ENCODE data around the gene FAM234A.

FAM234A gene

GRCh38 chr16:275786-276232 is 41.2 kb downstream of the FAM234A start, which contains the start of gene RGS11:
RGS11 (minus strand) TSS chr16:275944; CDS start chr16:275911, 33 bp downstream.
- Histone ChIP-seq H3K4me1 (ENCODE audit: insufficient read depth, poor library complexity, severe bottlenecking) (no peaks in the 10 kb centered on the region), H3K27ac (ENCODE audit: poor library complexity, severe bottlenecking) (no peak within 1 kb of the TSS), H3K4me3 (ENCODE audit: severe bottlenecking) (peak within 1 kb of the TSS; percentile 18), H3K36me3 (ENCODE audit: low read depth) (no peaks in the 10 kb centered on the region), H3K9me3 (ENCODE audit: severe bottlenecking) (no peaks in the 10 kb centered on the region), H3K27me3 (ENCODE audit: insufficient read depth, poor library complexity, severe bottlenecking) (peaks cover 12% of the 10 kb centered on the region)
- TF ChIP-seq, protein P1, sequence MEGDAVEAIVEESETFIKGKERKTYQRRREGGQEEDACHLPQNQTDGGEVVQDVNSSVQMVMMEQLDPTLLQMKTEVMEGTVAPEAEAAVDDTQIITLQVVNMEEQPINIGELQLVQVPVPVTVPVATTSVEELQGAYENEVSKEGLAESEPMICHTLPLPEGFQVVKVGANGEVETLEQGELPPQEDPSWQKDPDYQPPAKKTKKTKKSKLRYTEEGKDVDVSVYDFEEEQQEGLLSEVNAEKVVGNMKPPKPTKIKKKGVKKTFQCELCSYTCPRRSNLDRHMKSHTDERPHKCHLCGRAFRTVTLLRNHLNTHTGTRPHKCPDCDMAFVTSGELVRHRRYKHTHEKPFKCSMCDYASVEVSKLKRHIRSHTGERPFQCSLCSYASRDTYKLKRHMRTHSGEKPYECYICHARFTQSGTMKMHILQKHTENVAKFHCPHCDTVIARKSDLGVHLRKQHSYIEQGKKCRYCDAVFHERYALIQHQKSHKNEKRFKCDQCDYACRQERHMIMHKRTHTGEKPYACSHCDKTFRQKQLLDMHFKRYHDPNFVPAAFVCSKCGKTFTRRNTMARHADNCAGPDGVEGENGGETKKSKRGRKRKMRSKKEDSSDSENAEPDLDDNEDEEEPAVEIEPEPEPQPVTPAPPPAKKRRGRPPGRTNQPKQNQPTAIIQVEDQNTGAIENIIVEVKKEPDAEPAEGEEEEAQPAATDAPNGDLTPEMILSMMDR (IDR thresholded peaks at IDR 0.05; ENCODE audit: poor library complexity, severe bottlenecking) = no peak
- no peak for ATAC-seq (ENCODE audit: low read depth)
- no peak for DNase-seq (ENCODE audit: low spot score)

DNA sequence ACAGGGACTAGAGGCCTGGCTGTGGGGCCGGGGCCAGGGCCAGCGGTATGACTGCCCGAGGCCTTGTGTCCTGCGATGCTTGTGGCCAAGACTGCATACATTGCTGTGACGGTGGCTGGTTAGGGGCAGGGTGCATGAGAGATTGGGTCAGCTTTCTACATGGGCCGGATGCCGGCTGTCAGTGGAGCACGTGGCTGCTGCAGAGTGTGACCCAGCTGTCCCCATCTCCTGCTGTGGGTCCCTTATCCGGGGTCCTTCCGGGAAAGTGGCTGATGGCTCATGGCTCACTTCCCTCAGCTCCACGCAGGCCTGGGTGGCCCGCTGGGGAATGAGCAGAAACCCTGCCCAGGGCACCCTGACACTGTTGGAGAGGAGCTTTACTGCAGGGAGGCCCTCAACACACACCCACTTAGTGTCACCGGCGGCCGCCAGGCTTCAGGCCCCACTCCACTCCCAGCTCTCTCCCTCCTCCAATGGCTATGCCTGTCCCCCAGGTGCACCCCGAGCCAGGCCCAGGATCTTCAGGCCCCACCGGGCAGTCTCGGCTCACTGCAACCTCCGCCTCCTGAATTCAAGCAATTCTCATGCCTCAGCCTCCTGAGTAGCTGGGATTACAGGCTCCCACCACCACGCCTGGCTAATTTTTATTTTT is 41.9 kb downstream of the FAM234A start:
- H3K9me3 ChIP-seq (ENCODE audit: severe bottlenecking) = no peaks in the 10 kb centered on the region
- DNase-seq (ENCODE audit: low spot score) (no peak), ATAC-seq (ENCODE audit: low read depth) (no peak)
- H3K36me3 ChIP-seq (ENCODE audit: low read depth) = no peaks in the 10 kb centered on the region
- peaks cover 19% of the 10 kb centered on the region for H3K27me3 ChIP-seq (ENCODE audit: insufficient read depth, poor library complexity, severe bottlenecking)
- no peaks in the 10 kb centered on the region for H3K4me1 ChIP-seq (ENCODE audit: insufficient read depth, poor library complexity, severe bottlenecking)
- no peak overlapping the region for H3K27ac ChIP-seq (ENCODE audit: poor library complexity, severe bottlenecking)
- TF ChIP-seq, protein P1 (IDR thresholded peaks at IDR 0.05; ENCODE audit: poor library complexity, severe bottlenecking) = no peak
- H3K4me3 ChIP-seq (ENCODE audit: severe bottlenecking) = no peak overlapping the region

DNA sequence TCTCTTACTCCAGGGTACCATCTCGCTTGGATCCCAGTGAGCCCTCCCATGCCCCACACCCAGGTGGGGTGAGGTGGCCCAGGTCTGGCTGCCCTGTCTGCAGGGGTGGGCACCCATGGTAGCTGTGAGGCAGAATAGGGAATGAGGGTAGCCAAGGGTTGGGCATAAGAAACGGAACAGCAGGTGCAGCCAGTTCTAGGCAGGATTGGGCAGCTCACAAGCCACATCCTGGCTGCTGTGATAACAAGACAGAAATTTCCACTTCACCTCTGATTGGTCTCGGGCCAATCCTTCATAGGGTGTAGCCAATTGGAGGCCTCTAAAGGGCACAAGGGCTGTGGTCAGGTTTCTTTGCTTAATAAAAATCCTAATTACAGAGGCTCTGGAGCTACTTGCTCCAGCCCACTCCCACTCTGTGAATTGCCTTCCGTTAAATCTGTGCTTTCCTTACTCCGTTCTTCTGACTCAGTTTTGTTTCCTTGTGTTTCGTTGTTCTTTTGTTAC is 44.3 kb downstream of the FAM234A start:
- Histone ChIP-seq H3K4me3 (ENCODE audit: severe bottlenecking) (no peak overlapping the region), H3K27ac (ENCODE audit: poor library complexity, severe bottlenecking) (no peak overlapping the region), H3K9me3 (ENCODE audit: severe bottlenecking) (no peaks in the 10 kb centered on the region), H3K36me3 (ENCODE audit: low read depth) (no peaks in the 10 kb centered on the region), H3K27me3 (ENCODE audit: insufficient read depth, poor library complexity, severe bottlenecking) (peaks cover 24% of the 10 kb centered on the region), H3K4me1 (ENCODE audit: insufficient read depth, poor library complexity, severe bottlenecking) (no peaks in the 10 kb centered on the region)
- ATAC-seq (ENCODE audit: low read depth) = peak; percentile 69
- no peak for DNase-seq (ENCODE audit: low spot score)
- TF ChIP-seq, protein P1 (IDR thresholded peaks at IDR 0.05; ENCODE audit: poor library complexity, severe bottlenecking) = no peak

DNA sequence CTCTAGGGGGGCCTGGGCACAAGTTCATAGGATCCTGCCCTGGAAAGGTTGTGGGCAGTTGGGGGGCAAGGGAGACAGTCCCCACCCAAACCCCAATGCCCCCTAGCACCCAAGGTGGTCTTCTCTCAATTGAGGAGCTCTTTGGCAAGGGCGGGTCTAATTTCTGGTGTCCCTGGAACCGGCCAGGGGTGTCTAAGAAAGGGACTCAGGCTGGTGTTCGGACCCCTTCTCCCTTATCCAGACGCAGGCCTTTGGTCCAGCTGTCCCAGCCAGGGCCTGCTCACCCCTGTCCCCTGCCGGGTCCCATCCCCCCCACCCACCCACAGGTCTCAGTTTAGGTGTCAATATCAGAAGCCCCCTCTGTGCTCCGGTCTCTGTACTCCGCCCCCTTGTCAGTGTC is 44.9 kb downstream of the FAM234A start:
- TF ChIP-seq, protein P1 (IDR thresholded peaks at IDR 0.05; ENCODE audit: poor library complexity, severe bottlenecking) = no peak

DNA sequence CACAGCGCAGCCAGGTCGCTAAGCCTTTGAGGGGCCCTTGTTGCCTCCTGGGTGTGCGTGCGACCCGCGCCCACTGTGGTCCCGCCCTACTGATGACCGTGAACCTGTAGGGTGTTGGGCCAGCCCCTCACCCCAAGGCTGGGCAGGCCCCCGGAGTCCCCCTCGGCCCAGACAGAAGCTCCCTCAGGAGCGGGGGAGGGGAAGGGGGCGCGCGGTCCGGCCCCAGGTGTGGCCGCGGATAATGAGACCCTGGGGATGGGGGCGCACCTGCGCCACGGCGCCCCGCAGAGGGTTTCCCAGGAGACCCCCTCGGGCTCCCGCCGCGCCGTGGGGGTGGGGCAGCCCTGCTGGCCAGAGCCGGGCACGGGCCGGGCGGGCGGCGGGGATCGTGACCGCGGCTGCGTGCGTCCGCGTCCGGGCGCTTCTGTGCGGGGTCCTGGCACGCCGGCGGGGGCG is 45.4 kb downstream of the FAM234A start:
- no peak overlapping the region for H3K4me3 ChIP-seq (ENCODE audit: severe bottlenecking)
- ATAC-seq (ENCODE audit: low read depth) (no peak), DNase-seq (ENCODE audit: low spot score) (no peak)
- H3K27me3 ChIP-seq (ENCODE audit: insufficient read depth, poor library complexity, severe bottlenecking) = peaks cover 24% of the 10 kb centered on the region
- no peaks in the 10 kb centered on the region for H3K4me1 ChIP-seq (ENCODE audit: insufficient read depth, poor library complexity, severe bottlenecking)
- no peaks in the 10 kb centered on the region for H3K36me3 ChIP-seq (ENCODE audit: low read depth)
- TF ChIP-seq, protein P1 (IDR thresholded peaks at IDR 0.05; ENCODE audit: poor library complexity, severe bottlenecking) = no peak
- no peak overlapping the region for H3K27ac ChIP-seq (ENCODE audit: poor library complexity, severe bottlenecking)
- H3K9me3 ChIP-seq (ENCODE audit: severe bottlenecking) = no peaks in the 10 kb centered on the region

More for the DNA sequence above, 44.9 kb downstream of the FAM234A start:
- DNase-seq (ENCODE audit: low spot score) = no peak
- peaks cover 24% of the 10 kb centered on the region for H3K27me3 ChIP-seq (ENCODE audit: insufficient read depth, poor library complexity, severe bottlenecking)
- no peak overlapping the region for H3K27ac ChIP-seq (ENCODE audit: poor library complexity, severe bottlenecking)
- no peaks in the 10 kb centered on the region for H3K9me3 ChIP-seq (ENCODE audit: severe bottlenecking)
- no peak overlapping the region for H3K4me3 ChIP-seq (ENCODE audit: severe bottlenecking)
- no peaks in the 10 kb centered on the region for H3K4me1 ChIP-seq (ENCODE audit: insufficient read depth, poor library complexity, severe bottlenecking)
- H3K36me3 ChIP-seq (ENCODE audit: low read depth) = no peaks in the 10 kb centered on the region
- ATAC-seq (ENCODE audit: low read depth) = no peak
